K562 (cell line): ENCODE measurements around the gene PPP2R2D. TPM values are rescaled to one million over a fixed set of nuclear protein-coding genes. Genes with fewer than 3 reads are reported as not detected.

ENCODE experiments used
- ATAC-seq: fragments of 200-7000 bp; cut with Tn5 transposase; 3 replicates; pipeline ENCODE4 v1.9.1; 2020; ENCODE audit warnings: moderate library complexity
- BruUV-seq: library from RNA; stranded (reverse); fragments of 400-500 nt; replicated peaks from 2 replicates; lab custom pipeline; 2021; lab: Mats Ljungman, UMichigan
- CTCF ChIA-PET: fragments of 300-600 bp; formaldehyde crosslinking; extraction: SDS; loops from one replicate; lab custom pipeline; 2021; ENCODE audit warnings: low intra/inter-chr PET ratio; lab: Yijun Ruan, JAX
- POLR2A ChIA-PET: fragments of 300-600, 350-650 bp; sonication (Branson Sonifier 250); formaldehyde crosslinking; extraction: SDS; loops from one replicate; lab custom pipeline; 2021; ENCODE audit warnings: antibody characterized with exemption, inconsistent platforms; lab: Yijun Ruan, JAX
- DNase-seq, 4 experiments: peaks; one replicate each; pipeline versions ENCODE4 v3.0.0 to v3.0.0-alpha.2; 2011 to 2018; ENCODE audit warnings: low spot score in 3 of 4, mixed read lengths in 3 of 4; ENCODE audit errors: extremely low read depth in 1 of 4
- FAIRE-seq: peaks from 2 replicates; lab custom pipeline; 2011; peaks lifted over from hg19 to GRCh38; lab: Jason Lieb, UNC
- H2AFZ ChIP-seq: 2 replicates; pipeline ENCODE4 v1.6.0; 2011; ENCODE audit warnings: low read depth, low read length, control low read depth, inconsistent platforms
- H3K27ac ChIP-seq: fragments of 200-600 bp; 3 replicates; pipeline ENCODE4 v1.8.0; 2011; ENCODE audit warnings: low read depth, mild to moderate bottlenecking, control low read depth, inconsistent platforms, low read length, moderate library complexity, mixed read lengths; ENCODE audit errors: extremely low read depth
- H3K27me3 ChIP-seq, 2 experiments: fragments of 300-600 bp in 1 of 2; 2 replicates in 1 of 2; 3 replicates in 1 of 2; pipeline versions ENCODE4 v1.6.0 to v1.8.0; 2011; ENCODE audit warnings: inconsistent platforms in 2 of 2, low read length in 2 of 2, mild to moderate bottlenecking in 1 of 2, mixed read lengths in 1 of 2, moderate library complexity in 1 of 2; ENCODE audit not compliant: control insufficient read depth in 2 of 2, insufficient read depth in 2 of 2
- H3K36me3 ChIP-seq: fragments of 300-600 bp; 3 replicates; pipeline ENCODE4 v1.8.0; 2011; ENCODE audit warnings: mild to moderate bottlenecking, low read length, inconsistent platforms; ENCODE audit not compliant: control insufficient read depth, insufficient read depth
- H3K4me1 ChIP-seq, 2 experiments: fragments of 200-600 bp in 1 of 2; replicated peaks in 1 of 2; 2 replicates in 1 of 2; 3 replicates in 1 of 2; pipeline versions ENCODE4 v1.5.1 to v1.8.0; 2011; ENCODE audit warnings: inconsistent platforms in 2 of 2, low read length in 2 of 2, mild to moderate bottlenecking in 1 of 2, mixed read lengths in 1 of 2, moderate library complexity in 1 of 2; ENCODE audit not compliant: control insufficient read depth in 2 of 2, insufficient read depth in 2 of 2
- H3K4me2 ChIP-seq: 2 replicates; pipeline ENCODE4 v1.6.1; 2011; ENCODE audit warnings: low read length, control low read depth, inconsistent platforms, mixed read lengths; ENCODE audit not compliant: insufficient read depth
- H3K4me3 ChIP-seq: fragments of 200-600 bp; sonication (generic), shearing (Covaris generic); 2 replicates; pipeline ENCODE4 v1.5.1; 2016; ENCODE audit warnings: control low read depth, inconsistent platforms
- H3K79me2 ChIP-seq: fragments of 200-600 bp; 3 replicates; pipeline ENCODE4 v1.8.0; 2011; ENCODE audit warnings: low read length, inconsistent platforms; ENCODE audit not compliant: control insufficient read depth, insufficient read depth
- H3K9ac ChIP-seq, 2 experiments: 2 replicates each; pipeline versions ENCODE4 v1.6.0 to v1.6.1; 2011; ENCODE audit warnings: low read depth in 2 of 2, low read length in 2 of 2, control low read depth in 1 of 2, inconsistent platforms in 1 of 2, mild to moderate bottlenecking in 1 of 2, mixed read lengths in 1 of 2; ENCODE audit not compliant: insufficient read depth in 1 of 2
- H3K9me1 ChIP-seq: one replicate; pipeline ENCODE4 v1.6.0; 2011; ENCODE audit warnings: inconsistent platforms, mild to moderate bottlenecking, low read length, moderate library complexity; ENCODE audit not compliant: control insufficient read depth, insufficient read depth
- H3K9me3 ChIP-seq: replicated peaks from 2 replicates; pipeline ENCODE4 v1.5.1; 2011; ENCODE audit warnings: low read depth, low read length, inconsistent platforms; ENCODE audit not compliant: control insufficient read depth, insufficient read depth
- H4K20me1 ChIP-seq: replicated peaks from 2 replicates; pipeline ENCODE4 v1.6.1; 2011; ENCODE audit warnings: low read length, inconsistent platforms, mixed read lengths; ENCODE audit not compliant: control insufficient read depth, insufficient read depth
- KLF13 ChIP-seq: fragments of 450-650 bp; IDR thresholded peaks from 2 replicates; pipeline ENCODE4 v1.6.1; 2016; ENCODE audit warnings: missing genetic modification characterization, low read depth, mild to moderate bottlenecking, missing compliant biosample characterization, moderate library complexity, borderline replicate concordance
- NCOA1 ChIP-seq: fragments of 450-650 bp; IDR thresholded peaks from 2 replicates; pipeline ENCODE4 v1.6.1; 2016; ENCODE audit warnings: low read depth
- RFX1 ChIP-seq: fragments of 450-650 bp; IDR thresholded peaks from 2 replicates; pipeline ENCODE4 v1.6.1; 2016; ENCODE audit warnings: mild to moderate bottlenecking, moderate library complexity
- SRSF7 ChIP-seq: fragments of 200-400 bp; formaldehyde crosslinking; optimal IDR thresholded peaks from 2 replicates; pipeline ENCODE3; 2017; ENCODE audit warnings: mild to moderate bottlenecking, low read depth, low read length
- SRSF9 ChIP-seq: fragments of 200-400 bp; formaldehyde crosslinking; IDR thresholded peaks from 2 replicates; pipeline ENCODE4 v1.6.1; 2017; ENCODE audit warnings: low read depth, low read length, borderline replicate concordance
- TCF7L2 ChIP-seq: fragments of 150-350 bp; IDR thresholded peaks from 2 replicates; pipeline ENCODE4 v1.6.1; 2016; ENCODE audit warnings: low read depth, mild to moderate bottlenecking, low read length, moderate library complexity
- U2AF1 ChIP-seq: fragments of 200-400 bp; formaldehyde crosslinking; optimal IDR thresholded peaks from 2 replicates; pipeline ENCODE3; 2017; ENCODE audit warnings: mild to moderate bottlenecking, low read depth, low read length, moderate library complexity
- ZC3H11A ChIP-seq: IDR thresholded peaks from 2 replicates; pipeline ENCODE4 v1.6.1; 2012; ENCODE audit warnings: low read depth, low read length, improper control_type of control experiment
- ZNF133 ChIP-seq: fragments of 250-450 bp; sonication (Bioruptor Pico); IDR thresholded peaks from 2 replicates; pipeline ENCODE4 v1.4.0; 2020; ENCODE audit warnings: mild to moderate bottlenecking
- ZNF239 ChIP-seq: fragments of 250-450 bp; sonication (Bioruptor Pico); IDR thresholded peaks from 2 replicates; pipeline ENCODE4 v1.4.0; 2020; ENCODE audit warnings: mild to moderate bottlenecking
- ZSCAN29 ChIP-seq: fragments of 450-650 bp; IDR thresholded peaks from 2 replicates; pipeline ENCODE4 v1.6.1; 2017
- WGBS: fragments of 100-300 bp; shearing (Covaris generic); methylation state at CpG from one replicate; pipeline ENCODE4 v1.1.6; 2016; ENCODE audit warnings: low coverage, mixed read lengths; ENCODE audit not compliant: insufficient coverage; ENCODE audit errors: missing lambda C conversion rate; 5-methylcytosine and 5-hydroxymethylcytosine counted together
- in situ Hi-C: fragments of 300-500 bp; cut with MboI; formaldehyde crosslinking; loops from 4 replicates; pipeline ENCODE4 v1.15.0; 2018; ENCODE audit warnings: inconsistent platforms, mixed read lengths
- intact Hi-C: fragments of 100-400 bp; cut with micrococcal nuclease; formaldehyde crosslinking; loops from 2 replicates; pipeline ENCODE4 v1.14.2; 2022
- polyA plus RNA-seq, 8 experiments: library from polyadenylated mRNA; depleted of rRNA in 4 of 8; stranded (reverse) in 5 of 8; unstranded in 3 of 8; fragments of >200 nt; fragmentation: Nextera tagmentation in 2 of 8; fragmentation: Illumina TruSeq in 1 of 8; extraction: Ambion mirVana in 2 of 8; extraction: Trizol in 1 of 8; gene quantifications; 2 replicates each; pipeline versions ENCODE4 v1.2.1 to v1.2.3, GENCODE V29; 2011 to 2014; ENCODE audit warnings: inconsistent platforms in 1 of 8, missing spikeins in 1 of 8
- total RNA-seq, 7 experiments: library from RNA; depleted of rRNA in 6 of 7; stranded (reverse); fragments of >200 nt in 6 of 7; fragmentation: Illumina TruSeq in 2 of 7; extraction: Trizol in 2 of 7; gene quantifications; 2 replicates each; pipeline versions ENCODE4 v1.2.1 to v1.2.3, GENCODE V29; 2011 to 2021; ENCODE audit warnings: low replicate concordance in 1 of 7

The PPP2R2D gene
- total and polyA plus RNA-seq, 9 of the 15 experiments (the other 6 are each of a cell fraction or from before 2014, with no cell fraction given): 1.9 to 37.0 (median 26.8) TPM

DNA sequence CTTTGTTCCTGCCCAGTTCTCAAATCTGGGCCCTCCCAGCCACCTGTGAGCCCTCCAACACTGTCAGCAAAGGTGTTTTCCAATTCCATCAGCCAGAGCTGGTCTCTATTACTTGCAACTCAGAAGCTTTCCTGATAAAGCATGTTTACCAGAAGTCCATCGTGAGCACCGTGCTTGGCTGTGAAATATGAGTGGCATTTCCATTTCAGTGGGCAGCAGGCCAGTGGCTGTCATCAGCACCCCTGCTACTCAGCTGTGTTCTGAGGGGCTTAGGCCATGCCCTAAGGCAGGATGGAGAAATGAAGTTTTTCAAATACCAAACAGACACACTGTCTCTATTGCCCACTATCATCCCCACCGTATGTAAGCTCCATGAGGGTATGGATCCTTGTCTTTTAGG, 93.6 kb downstream of the PPP2R2D start:
- no peaks in the 10 kb centered on the region for H4K20me1 ChIP-seq
- no peak for TF ChIP-seq RFX1
- TF ChIP-seq U2AF1: no peak
- no peak for TF ChIP-seq ZC3H11A
- no peak for TF ChIP-seq SRSF9
- TF ChIP-seq TCF7L2: no peak
- TF ChIP-seq ZNF239 (CRISPR knock-in tag): no peak
- TF ChIP-seq NCOA1: no peak
- TF ChIP-seq ZNF133 (CRISPR knock-in tag): no peak
- no peak for TF ChIP-seq KLF13 (tag)
- TF ChIP-seq ZSCAN29: no peak
- no peak for TF ChIP-seq SRSF7
- H3K9me1 ChIP-seq: peaks cover 3% of the 10 kb centered on the region
- H3K36me3 ChIP-seq: no peaks in the 10 kb centered on the region
- no peak for FAIRE-seq
- no peak for ATAC-seq
- no peaks in the 10 kb centered on the region for H3K27me3 ChIP-seq
- H3K4me2 ChIP-seq: no peak overlapping the region
- intact Hi-C loops (no loop called here), in situ Hi-C loops (no loop called here)
- ChIA-PET CTCF (no interaction called here), POLR2A (interaction anchor here (0.6 kb wide), 1 partner anchor 1351 kb away, joined by 3 read pairs; no protein-coding TSS in a partner anchor)
- BruUV-seq: no TSS peak
- H3K27ac ChIP-seq: no peak overlapping the region
- no peak overlapping the region for H3K4me3 ChIP-seq
- no peaks in the 10 kb centered on the region for H3K9me3 ChIP-seq
- H2AFZ ChIP-seq: no peak overlapping the region
- no peak for DNase-seq
- H3K9ac ChIP-seq: no peak overlapping the region
- WGBS: 64% methylated on average over 1 of the region's 3 CpGs
- no peaks in the 10 kb centered on the region for H3K79me2 ChIP-seq
- H3K4me1 ChIP-seq: peaks cover 19% of the 10 kb centered on the region in 2 experiments; a peak in 4 of 5 replicates
